ENCODE results near the gene HLA-DOB. TPM values are rescaled to one million over a fixed set of nuclear protein-coding genes. Genes with fewer than 3 reads are reported as not detected.
A peak's percentile ranks its signal among the peaks of the same experiment; 100 is the strongest.

HLA-DOB gene
- total RNA-seq, 3 donors from 2014 or later, result 1.5 to 2.0 TPM; not detected in 1

DNA sequence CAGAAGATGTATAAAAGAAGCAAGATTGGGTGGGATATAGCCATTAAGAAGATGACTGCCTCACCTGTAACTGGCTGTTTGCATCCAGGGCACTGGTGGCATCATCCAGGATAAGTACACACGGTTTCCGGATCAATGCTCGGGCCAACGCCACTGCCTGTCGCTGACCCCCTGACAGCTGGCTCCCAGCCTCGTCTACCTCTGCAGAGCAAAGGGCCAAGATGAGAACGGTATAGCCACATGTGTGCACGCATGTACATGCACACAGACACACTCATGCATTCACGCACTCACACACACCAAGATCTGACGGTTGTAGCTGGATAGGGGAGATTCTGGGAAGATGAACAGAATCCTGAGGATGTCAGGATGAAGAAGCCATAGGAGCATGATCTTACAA lies 30.2 kb upstream of the HLA-DOB start:
- no peak overlapping the region for H3K27ac ChIP-seq
- DNase-seq (ENCODE audit: low spot score in 2 of 2), result peak in 1 of 2 donors; percentile 15
- H3K4me1 ChIP-seq, result peaks cover 0 to 8% of the 10 kb centered on the region in 2 donors
- peaks cover 4% of the 10 kb centered on the region for H3K36me3 ChIP-seq
- intact Hi-C loops (cut with DNase I; ENCODE audit: low total_unique reads), result no loop called here
- no peaks in the 10 kb centered on the region for H3K9me3 ChIP-seq
- TF ChIP-seq POLR2AphosphoS5 (IDR thresholded peaks at IDR 0.05) (no peak), POLR2A (IDR thresholded peaks at IDR 0.05) (no peak)
- TF ChIP-seq, protein P1, sequence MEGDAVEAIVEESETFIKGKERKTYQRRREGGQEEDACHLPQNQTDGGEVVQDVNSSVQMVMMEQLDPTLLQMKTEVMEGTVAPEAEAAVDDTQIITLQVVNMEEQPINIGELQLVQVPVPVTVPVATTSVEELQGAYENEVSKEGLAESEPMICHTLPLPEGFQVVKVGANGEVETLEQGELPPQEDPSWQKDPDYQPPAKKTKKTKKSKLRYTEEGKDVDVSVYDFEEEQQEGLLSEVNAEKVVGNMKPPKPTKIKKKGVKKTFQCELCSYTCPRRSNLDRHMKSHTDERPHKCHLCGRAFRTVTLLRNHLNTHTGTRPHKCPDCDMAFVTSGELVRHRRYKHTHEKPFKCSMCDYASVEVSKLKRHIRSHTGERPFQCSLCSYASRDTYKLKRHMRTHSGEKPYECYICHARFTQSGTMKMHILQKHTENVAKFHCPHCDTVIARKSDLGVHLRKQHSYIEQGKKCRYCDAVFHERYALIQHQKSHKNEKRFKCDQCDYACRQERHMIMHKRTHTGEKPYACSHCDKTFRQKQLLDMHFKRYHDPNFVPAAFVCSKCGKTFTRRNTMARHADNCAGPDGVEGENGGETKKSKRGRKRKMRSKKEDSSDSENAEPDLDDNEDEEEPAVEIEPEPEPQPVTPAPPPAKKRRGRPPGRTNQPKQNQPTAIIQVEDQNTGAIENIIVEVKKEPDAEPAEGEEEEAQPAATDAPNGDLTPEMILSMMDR (IDR thresholded peaks at IDR 0.05), result no peak
- H3K4me3 ChIP-seq, result no peak overlapping the region
- H3K27me3 ChIP-seq, result no peaks in the 10 kb centered on the region

DNA sequence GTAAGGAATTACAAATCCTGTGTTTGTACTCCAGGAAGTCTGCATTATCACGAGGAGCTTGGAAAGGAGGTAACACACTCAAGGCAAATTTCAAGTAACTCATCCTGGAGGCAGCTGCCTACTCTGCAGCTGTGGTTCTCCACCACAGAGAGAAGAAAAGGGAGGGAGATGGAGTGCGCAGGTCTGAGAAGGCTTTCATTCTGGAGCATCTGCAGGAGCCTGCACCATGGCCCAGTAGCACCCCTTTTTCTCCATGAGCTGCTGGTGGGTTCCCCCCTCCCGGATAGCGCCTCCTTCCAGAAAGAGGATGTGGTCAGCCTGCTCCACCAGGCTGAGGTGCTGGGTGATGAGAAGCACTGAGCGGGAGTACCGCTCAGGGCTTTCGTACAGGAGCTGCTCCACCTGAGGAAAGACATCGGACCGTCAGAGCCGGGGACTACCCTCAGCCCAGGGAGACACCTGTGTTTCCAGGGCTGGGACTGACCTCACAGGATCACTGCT lies 28.6 kb upstream of the HLA-DOB start:
- no peak for TF ChIP-seq POLR2AphosphoS5 (IDR thresholded peaks at IDR 0.05)
- TF ChIP-seq POLR2A (IDR thresholded peaks at IDR 0.05), result no peak
- TF ChIP-seq, protein P1 (IDR thresholded peaks at IDR 0.05), result no peak
- Histone ChIP-seq H3K27me3 (no peaks in the 10 kb centered on the region), H3K4me3 (peak overlapping the region in 2 of 3 donors; percentile 84 to 89), H3K4me1 (peaks cover 0 to 8% of the 10 kb centered on the region in 2 donors), H3K36me3 (peaks cover 4% of the 10 kb centered on the region), H3K27ac (peak overlapping the region; percentile 92 to 97), H3K9me3 (no peaks in the 10 kb centered on the region)
- no peak for DNase-seq (ENCODE audit: low spot score in 2 of 2)
- intact Hi-C loops (cut with DNase I; ENCODE audit: low total_unique reads), result no loop called here

DNA sequence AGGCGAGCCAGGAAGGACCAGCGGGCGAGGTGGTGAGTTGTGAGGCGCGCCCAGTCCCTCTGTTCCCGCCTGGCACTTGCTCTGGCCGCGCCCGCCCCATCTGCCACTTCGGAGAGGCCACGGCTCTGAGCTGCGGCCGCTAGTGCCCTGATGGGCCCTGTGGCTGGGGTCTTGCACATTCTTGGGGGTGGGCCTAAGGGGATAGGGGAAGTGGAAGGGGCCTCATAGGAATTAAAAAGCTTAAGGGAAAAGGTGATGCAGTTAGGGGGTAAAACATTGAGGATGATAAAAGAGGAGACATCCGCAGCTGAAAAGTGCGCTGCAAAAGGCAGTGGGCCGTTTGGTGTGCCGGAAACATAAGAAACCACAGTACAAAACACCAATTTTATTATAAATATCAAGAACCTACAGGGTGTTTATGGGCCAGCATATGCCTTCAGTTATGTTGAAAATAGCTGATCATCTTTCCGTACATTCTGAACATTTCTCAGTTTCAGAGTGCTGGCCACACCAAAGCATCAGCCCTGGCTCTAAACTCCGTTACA lies 28.1 kb upstream of the HLA-DOB start:
- no peak for TF ChIP-seq POLR2A (IDR thresholded peaks at IDR 0.05)
- peak in 1 of 3 donors; percentile 1 for TF ChIP-seq POLR2AphosphoS5 (IDR thresholded peaks at IDR 0.05)
- TF ChIP-seq, protein P1 (IDR thresholded peaks at IDR 0.05), result no peak
- Histone ChIP-seq H3K4me1 (peaks cover 0 to 8% of the 10 kb centered on the region in 2 donors), H3K27me3 (no peaks in the 10 kb centered on the region), H3K36me3 (peaks cover 4% of the 10 kb centered on the region), H3K27ac (peak overlapping the region; percentile 92 to 97), H3K4me3 (peak overlapping the region; percentile 63 to 89 (median 84)), H3K9me3 (no peaks in the 10 kb centered on the region)
- intact Hi-C loops (cut with DNase I; ENCODE audit: low total_unique reads), result no loop called here
- DNase-seq (ENCODE audit: low spot score in 2 of 2), result no peak

DNA sequence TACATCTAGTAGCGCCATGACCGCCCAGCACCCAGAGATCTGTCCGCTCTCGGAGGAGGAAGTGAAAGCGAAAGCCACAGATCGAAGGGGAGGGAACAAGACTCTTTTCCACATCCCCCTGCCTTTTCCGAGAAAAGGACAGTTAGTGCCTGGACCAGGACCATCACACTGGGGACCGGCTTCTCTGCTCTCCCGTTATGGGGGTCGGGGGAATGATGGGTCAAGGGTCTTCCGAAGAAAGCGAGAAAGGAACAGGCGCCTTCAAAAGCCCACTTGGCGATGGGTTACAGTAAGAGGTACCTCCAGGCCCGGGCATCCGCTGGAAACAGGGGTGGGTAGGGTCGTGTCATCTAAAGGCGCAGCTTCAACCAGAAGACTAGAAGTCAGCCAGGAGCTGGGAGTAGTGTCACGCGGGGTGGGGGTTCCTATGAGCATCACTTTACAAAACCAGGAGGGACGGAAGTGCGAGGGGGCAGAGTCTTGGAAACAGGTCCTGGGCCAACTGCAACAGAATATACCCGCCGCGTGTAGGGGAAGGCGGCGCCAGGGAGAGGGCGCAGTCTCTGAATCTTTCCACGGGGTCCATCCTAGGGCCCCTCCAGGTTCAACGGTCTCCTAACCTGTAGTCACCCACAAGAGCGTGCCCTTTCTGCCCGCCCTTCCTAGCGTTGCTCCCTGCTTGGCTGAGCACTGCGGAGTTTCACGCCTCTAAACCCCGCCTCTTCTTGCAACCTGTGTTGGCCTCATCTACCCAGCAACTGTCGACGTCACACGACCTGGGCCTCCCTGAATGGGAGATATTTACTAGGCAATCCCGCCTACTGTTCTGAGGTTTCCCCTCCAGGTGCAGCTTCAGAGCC lies 27.4 kb upstream of the HLA-DOB start, which contains the start of gene PSMB8:
Gene PSMB8 (minus strand): TSS at position 69 of the 860 bp plus-strand sequence. CDS start 51 bp downstream, at position 18.
- peak within 1 kb of the TSS; percentile 63 to 89 (median 84) for H3K4me3 ChIP-seq
- H3K36me3 ChIP-seq, result peaks cover 4% of the 10 kb centered on the region
- DNase-seq (ENCODE audit: low spot score in 2 of 2), result peak; percentile 95 to 98
- H3K9me3 ChIP-seq, result no peaks in the 10 kb centered on the region
- TF ChIP-seq, protein P1 (IDR thresholded peaks at IDR 0.05), result peak; percentile 11 to 27 (median 24)
- TF ChIP-seq POLR2A (IDR thresholded peaks at IDR 0.05) (peak; percentile 93), POLR2AphosphoS5 (IDR thresholded peaks at IDR 0.05) (peak; percentile 83 to 96 (median 90))
- intact Hi-C loops (cut with DNase I; ENCODE audit: low total_unique reads), result no loop called here
- H3K27ac ChIP-seq, result peak within 1 kb of the TSS; percentile 92 to 97
- H3K4me1 ChIP-seq, result peaks cover 0 to 8% of the 10 kb centered on the region in 2 donors
- no peaks in the 10 kb centered on the region for H3K27me3 ChIP-seq
